BJ (cell line): ENCODE measurements around the gene TAPBP. TPM values are rescaled to one million over a fixed set of nuclear protein-coding genes. Genes with fewer than 3 reads are reported as not detected.
A peak's percentile ranks its signal among the peaks of the same experiment; 100 is the strongest.

Experiments
- CTCF ChIA-PET: fragments of 350-600 bp; formaldehyde crosslinking; extraction: SDS; loops from one replicate; lab custom pipeline; 2021; ENCODE audit warnings: antibody characterized with exemption, inconsistent platforms; lab: Yijun Ruan, JAX
- POLR2A ChIA-PET: fragments of 300-600 bp; sonication (Branson Sonifier 250); formaldehyde crosslinking; extraction: SDS; loops from one replicate; lab custom pipeline; 2021; ENCODE audit warnings: antibody characterized with exemption; lab: Charles Lee
- DNase-seq: peaks from one replicate; pipeline ENCODE4 v3.0.0-alpha.2; 2011; ENCODE audit warnings: low read depth
- H3K27me3 ChIP-seq: 2 replicates; pipeline ENCODE4 v1.6.0; 2011; ENCODE audit warnings: low read length; ENCODE audit not compliant: control insufficient read depth, insufficient read depth
- H3K36me3 ChIP-seq: 2 replicates; pipeline ENCODE4 v1.5.1; 2011; ENCODE audit warnings: low read length; ENCODE audit not compliant: control insufficient read depth, insufficient read depth
- H3K4me3 ChIP-seq: 2 replicates; pipeline ENCODE4 v1.5.1; 2011; ENCODE audit warnings: low read depth, mild to moderate bottlenecking, control low read depth, low read length
- CTCF ChIP-seq: IDR thresholded peaks from 2 replicates; pipeline ENCODE4 v1.5.1; 2011; ENCODE audit warnings: low read depth, mild to moderate bottlenecking, control low read depth, inconsistent platforms, low read length, moderate library complexity; ENCODE audit not compliant: insufficient read depth
- polyA plus RNA-seq: library from polyadenylated mRNA; depleted of rRNA; stranded (reverse); fragments of >200 nt; gene quantifications from 2 replicates; pipeline ENCODE4 v1.2.3, GENCODE V29; 2011; rRNA removed

Gene TAPBP
- polyA plus RNA-seq, 1 experiment, result 37.9 TPM

- ChIA-PET POLR2A (interaction anchor here (0.6 kb wide), 1 partner anchor 101 kb away, joined by 13 read pairs; no protein-coding TSS in a partner anchor), CTCF (interaction anchor here (0.8 to 1.5 kb wide), 3 partner anchors 9 to 237 kb away, joined by 3 to 6 read pairs (median 5); no protein-coding TSS in a partner anchor)
- no peaks in the 10 kb centered on the region for H3K36me3 ChIP-seq
- DNase-seq, result no peak
- TF ChIP-seq CTCF, result no peak
- no peak overlapping the region for H3K4me3 ChIP-seq
- H3K27me3 ChIP-seq, result no peaks in the 10 kb centered on the region
These were observed 62.4 kb downstream of the TAPBP start for GRCh38 chr6:33251395-33252012.

GRCh38 chr6:33250731-33251130 is 63.1 kb downstream of the TAPBP start:
- Histone ChIP-seq H3K27me3 (no peaks in the 10 kb centered on the region), H3K4me3 (no peak overlapping the region), H3K36me3 (no peaks in the 10 kb centered on the region)
- POLR2A ChIA-PET, result interaction anchor here (0.6 kb wide), 1 partner anchor 100 kb away, joined by 13 read pairs; no protein-coding TSS in a partner anchor
- no peak for TF ChIP-seq CTCF
- DNase-seq, result no peak
- CTCF ChIA-PET, result interaction anchor here (0.8 to 3.1 kb wide), 9 partner anchors 9 to 236 kb away, joined by 3 to 18 read pairs (median 5); partner anchors contain the start of genes B3GALT4, RPS18 and VPS52

- no peak for TF ChIP-seq CTCF
- Histone ChIP-seq H3K36me3 (no peaks in the 10 kb centered on the region), H3K27me3 (no peaks in the 10 kb centered on the region), H3K4me3 (peak overlapping the region; percentile 56)
- ChIA-PET CTCF (interaction anchor here (0.7 to 4.2 kb wide), 19 partner anchors 10 to 276 kb away, joined by 3 to 33 read pairs (median 5); partner anchors contain the start of genes B3GALT4, RPS18 and VPS52), POLR2A (interaction anchor here (0.5 to 1.1 kb wide), 3 partner anchors 39 to 278 kb away, joined by 3 to 9 read pairs (median 3); partner anchors contain the start of genes PFDN6 and WDR46)
- peak; percentile 75 for DNase-seq
These were observed 63.9 kb downstream of the TAPBP start for GRCh38 chr6:33249732-33250630.

Other genes starting within 250 kb of the TAPBP start
- 11.2 and 12.1 TPM in 2 replicates for gene HLA-DPA1, start 240.4 kb downstream of the TAPBP start, polyA plus RNA-seq
- 8.2 and 11.2 TPM in 2 replicates for gene HLA-DPB1, start 238.1 kb downstream of the TAPBP start, polyA plus RNA-seq
- gene COL11A2, start 121.6 kb downstream of the TAPBP start, polyA plus RNA-seq, result 0.55 and 0.91 TPM in 2 replicates
- gene RXRB, start 113.4 kb downstream of the TAPBP start, polyA plus RNA-seq, result 51.3 and 67.9 TPM in 2 replicates
- 116 and 151 TPM in 2 replicates for gene SLC39A7, start 113.2 kb downstream of the TAPBP start, polyA plus RNA-seq
- 2.1 and 3.4 TPM in 2 replicates for gene HSD17B8, start 109.4 kb downstream of the TAPBP start, polyA plus RNA-seq
- 24.4 and 36.6 TPM in 2 replicates for gene RING1, start 105.6 kb downstream of the TAPBP start, polyA plus RNA-seq
- gene VPS52, start 42.2 kb downstream of the TAPBP start, polyA plus RNA-seq, result 63.2 and 89.8 TPM in 2 replicates
- gene RPS18, start 42.0 kb downstream of the TAPBP start, polyA plus RNA-seq, result 6,221 and 6,433 TPM in 2 replicates
- gene B3GALT4, start 37.0 kb downstream of the TAPBP start, polyA plus RNA-seq, result 2.2 and 4.0 TPM in 2 replicates
- gene WDR46, start 24.8 kb downstream of the TAPBP start, polyA plus RNA-seq, result 45.6 and 78.9 TPM in 2 replicates
- 49.0 and 55.5 TPM in 2 replicates for gene PFDN6, start 24.5 kb downstream of the TAPBP start, polyA plus RNA-seq
- gene RGL2, start 15.1 kb downstream of the TAPBP start, polyA plus RNA-seq, result 24.2 and 35.2 TPM in 2 replicates
- gene ZBTB22, start 3.7 kb upstream of the TAPBP start, polyA plus RNA-seq, result 10.6 and 13.6 TPM in 2 replicates
- 37.5 and 46.9 TPM in 2 replicates for gene DAXX, start 8.9 kb upstream of the TAPBP start, polyA plus RNA-seq
- 24.2 and 32.4 TPM in 2 replicates for gene KIFC1, start 77.7 kb upstream of the TAPBP start, polyA plus RNA-seq
- gene PHF1, start 96.9 kb upstream of the TAPBP start, polyA plus RNA-seq, result 37.8 and 54.6 TPM in 2 replicates
- gene CUTA, start 104.0 kb upstream of the TAPBP start, polyA plus RNA-seq, result 347 and 369 TPM in 2 replicates
- 4.2 and 5.7 TPM in 2 replicates for gene SYNGAP1, start 106.0 kb upstream of the TAPBP start, polyA plus RNA-seq
- 4.4 and 5.7 TPM in 2 replicates for gene ZBTB9, start 140.5 kb upstream of the TAPBP start, polyA plus RNA-seq